ENCODE data around the gene SNRNP48.

GRCh38 chr6:7591770-7592169, 1.8 kb downstream of the SNRNP48 start:
- TF ChIP-seq POLR2AphosphoS5 (IDR thresholded peaks at IDR 0.05; ENCODE audit: low read depth, low read length): no peak
- TF ChIP-seq CTCF (IDR thresholded peaks at IDR 0.05 in 2 of 3, conservative IDR thresholded peaks at IDR 0.05 in 1 of 3; ENCODE audit: borderline replicate concordance in 1 of 3, insufficient read depth in 1 of 3, low read depth in 2 of 3, low read length in 2 of 3): no peak
- TF ChIP-seq POLR2A (IDR thresholded peaks at IDR 0.05; ENCODE audit: borderline replicate concordance, extremely low read depth, insufficient read depth, insufficient read length): no peak
- no peak for TF ChIP-seq EZH2 (IDR thresholded peaks at IDR 0.05)
- no peak for TF ChIP-seq FOSL1 (IDR thresholded peaks at IDR 0.05; ENCODE audit: low read depth)
- TF ChIP-seq CEBPB (IDR thresholded peaks at IDR 0.05; ENCODE audit: low read depth): no peak
- no peak for TF ChIP-seq EZH2phosphoT487 (IDR thresholded peaks at IDR 0.05; ENCODE audit: borderline replicate concordance)

Measured in HCT116 (cell line).